Right atrium auricular region (tissue), 2 donors: ENCODE results near the gene OR2T10. TPM values are rescaled to one million over a fixed set of nuclear protein-coding genes. Genes with fewer than 3 reads are reported as not detected.
"Not testable (repeated sequence)": the region's sequence is repeated elsewhere in the genome, so short reads cannot be mapped to it uniquely, and the experiment has no call there.

Experiments
- DNase-seq: peaks from one replicate; pipeline ENCODE4 v3.0.0-alpha.2; 2019; ENCODE audit warnings: low spot score
- H3K27ac ChIP-seq, 2 donors: fragments of 200-600 bp; sonication (generic); 1 replicate in 1 of 2; 2 replicates in 1 of 2; pipeline ENCODE4 v1.5.1; 2016 to 2019
- H3K27me3 ChIP-seq, 2 donors: fragments of 200-600 bp; sonication (generic); one replicate each; pipeline versions ENCODE4 v1.5.1 to v1.6.0; 2017 to 2019
- H3K36me3 ChIP-seq: fragments of 200-600 bp; sonication (generic); one replicate; pipeline ENCODE4 v1.5.1; 2016
- H3K4me1 ChIP-seq, 2 donors: fragments of 200-600 bp; sonication (generic); one replicate each; pipeline versions ENCODE4 v1.5.1 to v1.6.0; 2017 to 2019
- H3K4me3 ChIP-seq, 2 donors: fragments of 200-600 bp; sonication (generic); 1 replicate in 1 of 2; 2 replicates in 1 of 2; pipeline ENCODE4 v1.5.1; 2017 to 2019; ENCODE audit warnings: mild to moderate bottlenecking in 1 of 2, moderate library complexity in 1 of 2
- H3K9me3 ChIP-seq, 2 donors: fragments of 200-600 bp; sonication (generic); one replicate each; pipeline ENCODE4 v1.5.1; 2019
- CTCF ChIP-seq, 2 donors: fragments of 200-600 bp; sonication (generic); IDR thresholded peaks; one replicate each; pipeline ENCODE4 v1.5.1; 2019; ENCODE audit warnings: antibody characterized with exemption in 2 of 2
- total RNA-seq, 2 donors: library from RNA; depleted of rRNA; stranded (reverse); fragments of >200 nt; gene quantifications; one replicate each; pipeline ENCODE4 v1.1.0, GENCODE V29; 2016

The OR2T10 gene
- total RNA-seq: not detected

- DNase-seq: no peak
- no peak within 1 kb of the TSS for H3K4me3 ChIP-seq
- H3K27me3 ChIP-seq: no peaks in the 10 kb centered on the region
- no peak within 1 kb of the TSS for H3K27ac ChIP-seq
- H3K36me3 ChIP-seq: no peaks in the 10 kb centered on the region
- H3K9me3 ChIP-seq: no peaks in the 10 kb centered on the region
- TF ChIP-seq CTCF (IDR thresholded peaks at IDR 0.05): no peak
- no peaks in the 10 kb centered on the region for H3K4me1 ChIP-seq
These were observed at the start of gene OR2T10 for GRCh38 chr1:248597589-248597988. TSS of gene OR2T10 (minus strand) at chr1:248597700. CDS start at chr1:248593768, 3,932 bp downstream.

DNA sequence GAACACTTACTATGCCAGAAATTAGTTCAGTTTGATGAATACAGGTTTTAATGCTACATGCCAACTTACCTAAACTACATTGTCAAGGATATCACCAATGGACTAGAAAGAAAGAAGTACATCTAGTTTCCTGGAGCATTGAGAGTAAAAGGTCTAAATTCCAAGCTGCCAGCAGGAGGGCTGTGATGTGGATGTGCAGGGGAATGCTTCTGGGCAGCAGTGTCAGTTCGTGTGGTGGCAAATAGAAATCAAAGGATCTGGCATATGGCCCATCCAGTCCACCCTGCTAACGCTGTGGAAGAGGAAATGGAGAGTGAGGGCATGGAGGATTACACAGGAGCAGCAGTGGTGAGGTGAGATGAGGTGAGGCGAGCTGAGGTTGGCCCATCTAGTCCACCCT, 47.7 kb upstream of the OR2T10 start, which contains the start of gene OR2T35:
TSS of gene OR2T35 (minus strand) at position 101 of the 400 bp plus-strand sequence. CDS start 6,020 bp downstream, outside the sequence.
- H3K4me3 ChIP-seq, DNase-seq, H3K9me3 ChIP-seq, H3K27me3 ChIP-seq, H3K36me3 ChIP-seq, H3K4me1 ChIP-seq, H3K27ac ChIP-seq: not testable (repeated sequence)

- H3K4me3 ChIP-seq, H3K36me3 ChIP-seq, H3K9me3 ChIP-seq, H3K27ac ChIP-seq, H3K4me1 ChIP-seq, DNase-seq, H3K27me3 ChIP-seq: not testable (repeated sequence)
These were observed 45.6 kb upstream of the OR2T10 start for GRCh38 chr1:248642971-248643651.

GRCh38 chr1:248641583-248641982, 44.1 kb upstream of the OR2T10 start:
- not testable (repeated sequence) for H3K9me3 ChIP-seq, H3K4me1 ChIP-seq, H3K4me3 ChIP-seq, DNase-seq, H3K27me3 ChIP-seq, H3K27ac ChIP-seq, H3K36me3 ChIP-seq

- not testable (repeated sequence) for H3K4me3 ChIP-seq, H3K27me3 ChIP-seq, H3K4me1 ChIP-seq, DNase-seq, H3K27ac ChIP-seq, H3K36me3 ChIP-seq, H3K9me3 ChIP-seq
These were observed 43.4 kb upstream of the OR2T10 start for GRCh38 chr1:248640906-248641305.

DNA sequence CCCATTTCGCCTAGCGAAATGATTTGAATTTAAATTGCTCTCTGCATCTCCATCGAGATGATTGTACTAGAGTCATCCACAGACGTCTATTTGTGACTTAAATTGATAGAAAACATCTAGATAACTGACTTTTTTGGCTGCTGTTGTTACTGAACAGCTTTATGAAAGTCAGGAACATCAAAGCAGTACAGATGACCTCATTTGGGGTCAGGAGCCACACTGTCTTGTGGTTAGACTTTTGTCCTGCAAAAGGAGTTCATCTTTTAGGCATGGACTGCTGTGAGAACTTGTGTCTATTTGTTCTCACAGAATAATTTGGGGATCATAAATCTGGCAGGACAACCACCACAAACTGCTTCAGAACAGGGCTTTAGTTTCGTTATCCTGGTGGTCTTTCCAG, 42.2 kb upstream of the OR2T10 start:
- not testable (repeated sequence) for H3K27me3 ChIP-seq, H3K9me3 ChIP-seq, H3K27ac ChIP-seq, H3K36me3 ChIP-seq, H3K4me1 ChIP-seq, DNase-seq, H3K4me3 ChIP-seq

DNA sequence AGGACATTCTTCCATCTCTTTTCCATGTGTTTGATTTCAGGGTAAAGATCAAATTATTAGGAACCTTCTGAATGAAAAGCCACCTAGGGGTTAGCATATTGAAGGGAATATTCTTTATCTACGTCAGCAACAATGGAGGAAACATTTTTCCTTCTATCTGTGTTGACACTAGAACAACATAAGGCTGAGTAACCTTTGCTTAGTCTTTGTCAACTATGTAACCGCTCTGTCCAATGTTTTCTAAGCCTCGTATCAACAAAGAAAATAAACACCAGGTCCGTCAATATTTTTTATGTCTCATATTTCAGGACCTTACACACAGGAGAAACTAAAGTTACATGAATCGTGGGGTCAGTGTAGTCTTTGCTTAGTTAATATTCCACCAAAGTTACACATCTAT, 39.1 kb upstream of the OR2T10 start:
- H3K9me3 ChIP-seq, H3K4me3 ChIP-seq, H3K4me1 ChIP-seq, H3K27ac ChIP-seq, DNase-seq, H3K27me3 ChIP-seq, H3K36me3 ChIP-seq: not testable (repeated sequence)

DNA sequence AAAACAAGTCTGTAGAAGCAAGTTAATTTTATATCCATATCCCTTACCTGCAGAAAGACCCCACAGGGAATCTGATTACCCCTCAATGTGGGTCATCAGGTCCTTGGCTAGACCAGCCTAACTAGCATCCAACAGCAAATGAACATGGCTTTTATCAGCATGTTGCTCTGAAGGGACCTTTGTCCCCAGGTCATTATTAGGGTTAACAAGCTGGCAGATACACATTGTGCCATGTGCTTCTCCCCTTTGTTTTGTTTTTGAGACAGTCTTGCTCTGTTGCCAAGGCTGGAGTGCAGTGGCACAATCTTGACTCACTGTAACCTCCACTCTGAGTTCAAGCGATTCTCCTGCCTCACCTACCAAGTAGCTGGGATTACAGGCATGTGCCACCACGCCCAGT, 37.5 kb upstream of the OR2T10 start, which contains the start of gene OR2T11:
TSS of gene OR2T11 (minus strand) at position 101 of the 400 bp plus-strand sequence. CDS start 7,963 bp downstream, outside the sequence.
- H3K27ac ChIP-seq, H3K4me3 ChIP-seq, DNase-seq, H3K27me3 ChIP-seq, H3K36me3 ChIP-seq, H3K9me3 ChIP-seq, H3K4me1 ChIP-seq: not testable (repeated sequence)

DNA sequence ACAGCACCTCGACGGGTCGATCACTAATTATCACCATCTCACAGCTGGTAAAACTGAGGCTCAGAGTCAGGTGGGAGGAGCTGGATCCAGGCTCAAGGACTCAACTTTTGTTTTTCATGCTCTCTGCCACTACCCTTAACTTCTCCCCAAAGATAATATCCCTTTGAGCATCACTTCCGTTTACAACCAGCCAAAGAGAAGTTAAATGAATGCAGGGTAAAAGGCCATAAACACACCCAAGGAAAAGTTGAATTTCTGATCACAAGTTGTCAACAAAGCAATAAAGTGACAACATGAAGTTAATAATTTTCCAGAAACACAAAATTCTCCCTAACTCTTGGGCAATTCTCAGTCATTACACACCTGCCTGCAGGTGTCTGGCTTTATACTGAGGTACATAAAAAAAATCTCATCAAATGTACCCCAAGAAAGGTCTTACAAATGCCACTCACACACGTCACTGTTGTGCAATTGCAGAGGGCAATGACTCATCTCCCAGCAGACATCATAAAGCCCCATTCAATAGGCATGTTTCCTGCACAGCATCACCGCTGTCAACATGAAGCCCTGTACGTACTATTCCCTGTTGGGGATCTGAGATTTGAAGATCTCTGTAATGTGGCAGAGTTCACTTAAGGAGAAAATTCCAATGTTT, 34.0 kb upstream of the OR2T10 start:
- H3K27me3 ChIP-seq: no peaks in the 10 kb centered on the region
- no peaks in the 10 kb centered on the region for H3K36me3 ChIP-seq
- no peaks in the 10 kb centered on the region for H3K9me3 ChIP-seq
- no peak for DNase-seq
- no peak for TF ChIP-seq CTCF (IDR thresholded peaks at IDR 0.05)
- no peaks in the 10 kb centered on the region for H3K4me1 ChIP-seq
- no peak overlapping the region for H3K4me3 ChIP-seq
- H3K27ac ChIP-seq: no peak overlapping the region
